Measurements from ENCODE around the gene MIEF1. TPM values are rescaled to one million over a fixed set of nuclear protein-coding genes. Genes with fewer than 3 reads are reported as not detected.

MIEF1 gene
- total RNA-seq, 1 experiment from 2014 or later = 49.4 TPM

GRCh38 chr22:39524753-39525657 lies 22.9 kb downstream of the MIEF1 start:
- BruUV-seq (replicated peaks) = no TSS peak
- H3K27ac Mint-ChIP-seq (ENCODE audit: unreplicated experiment) = peak overlapping the region; percentile 98
- ChIA-PET POLR2A (interaction anchor here (0.6 to 1.4 kb wide), 2 partner anchors 27 to 53 kb away, joined by 7 to 11 read pairs; no protein-coding TSS in a partner anchor), CTCF (interaction anchor here (1.2 kb wide), 1 partner anchor 11 kb away, joined by 4 read pairs; no protein-coding TSS in a partner anchor)
- DNase-seq = peak in 1 of 2 experiments; percentile 16
- H3K27me3 Mint-ChIP-seq (ENCODE audit: insufficient read depth, unreplicated experiment) = no peaks in the 10 kb centered on the region
- H3K4me3 Mint-ChIP-seq (ENCODE audit: unreplicated experiment) = peak overlapping the region; percentile 37
- peaks cover 100% of the 10 kb centered on the region for H3K36me3 Mint-ChIP-seq (ENCODE audit: insufficient read depth, unreplicated experiment)
- peaks cover 41% of the 10 kb centered on the region for H3K4me1 ChIP-seq
- no peaks in the 10 kb centered on the region for H3K27me3 ChIP-seq (replicated peaks; ENCODE audit: control insufficient read depth, insufficient read depth, low read length)
- peaks cover 41% of the 10 kb centered on the region for H3K4me1 Mint-ChIP-seq (ENCODE audit: low read depth, unreplicated experiment)
- no peaks in the 10 kb centered on the region for H3K9me3 ChIP-seq
- no peak overlapping the region for H3K4me3 ChIP-seq (ENCODE audit: low read depth, low read length)
- TF ChIP-seq CTCF (IDR thresholded peaks at IDR 0.05; ENCODE audit: insufficient read depth in 1 of 2, low read depth in 1 of 2, low read length in 1 of 2, severe bottlenecking in 1 of 2, unreplicated experiment in 1 of 2) = no peak
- no peaks in the 10 kb centered on the region for H3K9me3 Mint-ChIP-seq (ENCODE audit: unreplicated experiment)
- intact Hi-C loops (cut with micrococcal nuclease; ENCODE audit: unreplicated experiment) = loop anchor here (5.0 to 10.0 kb wide), 2 partner anchors 180 to 208 kb away; partner anchors contain the start of genes RPL3 and SYNGR1
- peaks cover 11% of the 10 kb centered on the region for H3K36me3 ChIP-seq (ENCODE audit: control insufficient read depth, insufficient read depth, low read length)

- no peak overlapping the region for H3K4me3 Mint-ChIP-seq (ENCODE audit: unreplicated experiment)
- Histone ChIP-seq H3K27me3 (replicated peaks; ENCODE audit: control insufficient read depth, insufficient read depth, low read length) (no peaks in the 10 kb centered on the region), H3K36me3 (ENCODE audit: control insufficient read depth, insufficient read depth, low read length) (peaks cover 11% of the 10 kb centered on the region), H3K9me3 (no peaks in the 10 kb centered on the region), H3K4me1 (peaks cover 41% of the 10 kb centered on the region), H3K4me3 (ENCODE audit: low read depth, low read length) (no peak overlapping the region)
- no TSS peak for BruUV-seq (replicated peaks)
- no peak for TF ChIP-seq CTCF (IDR thresholded peaks at IDR 0.05; ENCODE audit: insufficient read depth in 1 of 2, low read depth in 1 of 2, low read length in 1 of 2, severe bottlenecking in 1 of 2, unreplicated experiment in 1 of 2)
- H3K4me1 Mint-ChIP-seq (ENCODE audit: low read depth, unreplicated experiment) = peaks cover 44% of the 10 kb centered on the region
- POLR2A ChIA-PET = no interaction called here
- CTCF ChIA-PET = no interaction called here
- DNase-seq = no peak
- no peaks in the 10 kb centered on the region for H3K27me3 Mint-ChIP-seq (ENCODE audit: insufficient read depth, unreplicated experiment)
- peaks cover 100% of the 10 kb centered on the region for H3K36me3 Mint-ChIP-seq (ENCODE audit: insufficient read depth, unreplicated experiment)
- peak overlapping the region; percentile 98 for H3K27ac Mint-ChIP-seq (ENCODE audit: unreplicated experiment)
- H3K9me3 Mint-ChIP-seq (ENCODE audit: unreplicated experiment) = no peaks in the 10 kb centered on the region
- intact Hi-C loops (cut with micrococcal nuclease; ENCODE audit: unreplicated experiment) = loop anchor here (5.0 to 10.0 kb wide), 2 partner anchors 181 to 208 kb away; partner anchors contain the start of genes RPL3 and SYNGR1
Measured at GRCh38 chr22:39525658-39525975, 23.5 kb downstream of the MIEF1 start.

- peaks cover 99% of the 10 kb centered on the region for H3K36me3 Mint-ChIP-seq (ENCODE audit: insufficient read depth, unreplicated experiment)
- H3K36me3 ChIP-seq (ENCODE audit: control insufficient read depth, insufficient read depth, low read length) = peaks cover 11% of the 10 kb centered on the region
- ChIA-PET POLR2A (no interaction called here), CTCF (interaction anchor here (0.6 kb wide), 1 partner anchor 45 kb away, joined by 4 read pairs; no protein-coding TSS in a partner anchor)
- H3K27me3 Mint-ChIP-seq (ENCODE audit: insufficient read depth, unreplicated experiment) = no peaks in the 10 kb centered on the region
- no peaks in the 10 kb centered on the region for H3K27me3 ChIP-seq (replicated peaks; ENCODE audit: control insufficient read depth, insufficient read depth, low read length)
- TF ChIP-seq CTCF (IDR thresholded peaks at IDR 0.05; ENCODE audit: insufficient read depth in 1 of 2, low read depth in 1 of 2, low read length in 1 of 2, severe bottlenecking in 1 of 2, unreplicated experiment in 1 of 2) = no peak
- H3K4me1 Mint-ChIP-seq (ENCODE audit: low read depth, unreplicated experiment) = peaks cover 55% of the 10 kb centered on the region
- peak overlapping the region; percentile 77 for H3K27ac Mint-ChIP-seq (ENCODE audit: unreplicated experiment)
- H3K4me1 ChIP-seq = peaks cover 46% of the 10 kb centered on the region
- peak in 1 of 2 experiments; percentile 23 for DNase-seq
- BruUV-seq (replicated peaks) = no TSS peak
- H3K9me3 Mint-ChIP-seq (ENCODE audit: unreplicated experiment) = no peaks in the 10 kb centered on the region
- H3K4me3 ChIP-seq (ENCODE audit: low read depth, low read length) = no peak overlapping the region
- intact Hi-C loops (cut with micrococcal nuclease; ENCODE audit: unreplicated experiment) = loop anchor here (5.0 to 10.0 kb wide), 2 partner anchors 182 to 209 kb away; partner anchors contain the start of genes RPL3 and SYNGR1
- no peaks in the 10 kb centered on the region for H3K9me3 ChIP-seq
- H3K4me3 Mint-ChIP-seq (ENCODE audit: unreplicated experiment) = peak overlapping the region; percentile 26
Measured at GRCh38 chr22:39526736-39527171, 24.7 kb downstream of the MIEF1 start.

All from Caco-2 (cell line).